OCI-LY1 (cell line): ENCODE measurements around the gene ESR2.

Source experiments
- CTCF ChIP-seq: fragments of 200-600 bp; sonication (generic), shearing (Covaris generic); IDR thresholded peaks from 2 replicates; pipeline ENCODE4 v1.5.1; 2017; ENCODE audit warnings: mild to moderate bottlenecking, antibody characterized with exemption, low read length, moderate library complexity, mixed read lengths
- EZH2 ChIP-seq: fragments of 200-600 bp; sonication (generic), shearing (Covaris generic); IDR thresholded peaks from 2 replicates; pipeline ENCODE4 v1.8.0; 2017; ENCODE audit warnings: borderline replicate concordance, mixed run types, mild to moderate bottlenecking, antibody characterized with exemption, low read length, moderate library complexity, mixed read lengths

DNA sequence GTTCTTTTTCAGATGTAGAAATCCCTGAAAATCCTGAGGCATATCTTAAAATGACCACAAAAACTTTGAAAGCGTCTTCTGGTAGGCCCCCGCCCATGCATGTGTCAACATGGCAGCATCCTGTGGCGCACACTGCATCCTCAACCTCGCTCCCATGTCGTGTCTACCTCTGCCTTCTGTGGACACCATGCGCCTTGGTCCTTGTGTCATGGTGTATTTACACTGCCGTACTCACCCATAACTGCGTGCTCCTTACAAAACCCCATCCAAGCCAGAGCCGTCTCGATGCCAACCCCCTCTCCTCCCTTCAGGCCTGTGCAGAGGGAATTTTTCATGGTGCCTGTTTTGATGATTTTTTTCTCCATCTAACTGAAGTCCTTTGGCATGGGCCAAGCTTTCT, 78.9 kb downstream of the ESR2 start:
- no peak for TF ChIP-seq EZH2
- TF ChIP-seq CTCF = no peak
